Measurements from ENCODE around the gene SLC29A1.

Gene SLC29A1

DNA sequence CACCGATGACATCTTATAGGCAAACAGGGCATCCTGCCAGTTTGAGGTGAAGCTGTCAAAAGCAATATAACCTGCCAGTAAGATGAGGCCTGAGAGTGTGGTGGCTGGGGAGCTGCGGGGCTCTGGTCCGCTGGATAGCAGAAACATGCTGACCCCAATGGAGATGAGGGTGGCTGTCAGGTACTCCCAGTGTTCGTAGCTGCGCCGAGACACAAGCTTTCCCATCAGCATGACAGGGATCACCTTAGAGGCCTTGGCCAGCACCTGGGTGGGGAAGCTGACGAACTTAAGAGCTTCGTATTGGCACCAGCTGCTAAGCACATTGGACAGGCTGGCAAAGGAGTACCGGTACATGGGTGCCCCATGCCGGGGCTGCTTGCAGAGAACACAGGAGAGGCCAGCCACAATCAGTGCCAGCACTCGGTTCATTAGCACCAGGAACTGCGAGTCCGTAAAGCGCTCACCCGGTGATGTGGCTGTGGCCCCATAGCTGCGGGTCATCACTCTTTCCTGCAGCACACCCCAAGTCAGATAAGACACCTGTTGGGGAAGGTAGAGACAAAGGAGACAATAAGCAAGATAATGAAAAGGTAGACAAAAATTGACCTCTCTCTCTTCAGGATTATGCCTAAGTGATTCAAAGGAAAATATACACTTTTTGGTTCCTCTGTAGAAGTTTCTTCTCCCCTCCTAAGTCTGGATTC is 31.9 kb downstream of the SLC29A1 start:
- no peak for DNase-seq (ENCODE audit: low read depth in 2 of 2)

DNA sequence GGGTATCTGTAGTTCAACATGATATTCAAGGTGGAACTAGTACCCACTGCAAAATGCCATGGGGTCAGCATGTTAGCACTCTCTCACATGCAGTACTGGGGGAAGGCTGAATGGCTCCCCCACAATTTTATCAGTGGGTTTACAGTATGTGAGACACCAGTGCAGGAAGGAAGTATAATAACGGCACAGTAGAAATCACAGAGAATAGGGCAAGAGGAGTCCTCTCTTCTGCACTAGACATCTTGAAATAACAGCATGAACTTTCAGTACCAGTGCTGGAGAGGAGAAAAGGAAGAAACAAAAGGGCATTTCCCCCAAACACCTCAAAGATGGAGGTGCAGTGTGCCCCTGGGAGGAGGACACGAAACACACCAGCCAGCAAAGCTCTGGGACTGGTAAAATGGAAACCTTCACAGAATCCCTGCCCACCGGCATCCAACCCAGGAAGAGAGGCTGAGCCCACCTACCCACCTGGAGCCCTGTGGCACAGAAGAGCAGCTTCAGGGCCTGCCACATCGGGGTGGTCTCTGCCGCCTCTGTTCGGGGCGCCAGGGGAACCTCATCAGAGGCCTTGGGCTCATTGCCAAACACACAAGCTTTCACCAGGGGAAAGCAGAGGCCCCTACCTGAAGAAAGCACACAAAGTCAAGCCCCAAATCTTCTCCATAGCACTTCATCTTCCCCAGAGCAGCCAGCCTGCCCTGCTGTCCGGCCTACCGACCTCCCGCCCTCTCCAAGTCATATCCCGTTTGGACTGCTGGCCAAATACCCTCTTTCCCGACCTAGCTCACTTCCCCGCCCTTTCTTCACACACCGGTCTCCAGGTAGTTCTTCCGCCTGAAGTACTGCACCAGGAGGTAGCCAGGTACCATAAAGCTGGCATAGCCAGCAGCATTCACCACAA is 32.7 kb downstream of the SLC29A1 start:
- no peak for DNase-seq (ENCODE audit: low read depth in 2 of 2)

DNA sequence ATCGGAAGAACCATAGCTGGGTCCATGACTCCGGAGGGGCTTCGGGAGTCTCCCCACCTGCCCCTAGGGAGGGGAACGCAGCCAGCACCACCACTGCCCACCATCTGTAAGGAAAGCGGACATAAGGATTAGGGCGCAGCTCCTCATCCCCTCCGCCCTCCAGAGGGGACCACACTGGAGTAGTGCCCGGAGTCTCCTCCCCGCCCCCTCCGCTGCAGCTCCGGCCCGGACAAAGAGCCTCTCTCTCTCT is 33.3 kb downstream of the SLC29A1 start:
- DNase-seq (ENCODE audit: low read depth in 2 of 2), result no peak

DNA sequence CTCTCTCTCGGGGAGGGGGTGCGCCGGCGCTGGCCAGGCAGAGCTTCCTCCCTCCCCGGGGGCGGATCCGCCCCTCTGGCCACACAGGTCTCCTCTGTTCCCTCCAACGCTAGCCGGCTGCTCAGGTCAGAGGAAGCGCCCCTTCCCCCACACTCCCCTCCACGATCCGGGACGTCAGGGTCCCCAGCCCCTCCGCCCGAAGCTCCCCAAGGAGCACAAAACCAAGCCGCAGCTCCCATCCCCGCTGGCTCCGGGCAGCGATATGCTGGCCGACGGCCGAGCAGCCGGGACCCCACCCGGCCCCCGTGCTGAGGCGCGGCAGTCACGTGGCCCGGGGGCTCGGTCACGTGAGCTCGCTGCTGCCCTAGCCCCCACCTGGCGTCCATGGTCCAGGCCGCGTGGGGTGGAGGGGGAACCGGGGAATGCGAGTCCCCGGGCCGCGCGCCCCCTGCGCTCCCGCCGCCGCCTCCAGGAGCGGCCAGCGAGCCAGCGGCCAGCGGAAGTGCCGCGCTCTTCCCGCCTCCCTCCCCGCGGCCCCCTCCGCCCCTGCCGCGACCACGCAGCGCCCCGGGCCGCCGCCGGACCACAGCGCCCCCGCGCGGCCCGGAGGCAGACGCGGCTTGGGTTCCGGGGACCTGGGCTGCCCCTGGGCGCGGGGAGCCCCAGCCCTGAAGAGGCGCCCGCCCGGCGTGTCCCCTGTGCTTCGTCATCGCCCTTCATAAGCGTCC is 33.8 kb downstream of the SLC29A1 start, which contains the start of gene SLC35B2:
Gene SLC35B2 (minus strand): TSS at position 504 of the 728 bp plus-strand sequence. CDS start 118 bp downstream, at position 386.
- peak in 1 of 2 donors; percentile 64 for DNase-seq (ENCODE audit: low read depth in 2 of 2)

DNA sequence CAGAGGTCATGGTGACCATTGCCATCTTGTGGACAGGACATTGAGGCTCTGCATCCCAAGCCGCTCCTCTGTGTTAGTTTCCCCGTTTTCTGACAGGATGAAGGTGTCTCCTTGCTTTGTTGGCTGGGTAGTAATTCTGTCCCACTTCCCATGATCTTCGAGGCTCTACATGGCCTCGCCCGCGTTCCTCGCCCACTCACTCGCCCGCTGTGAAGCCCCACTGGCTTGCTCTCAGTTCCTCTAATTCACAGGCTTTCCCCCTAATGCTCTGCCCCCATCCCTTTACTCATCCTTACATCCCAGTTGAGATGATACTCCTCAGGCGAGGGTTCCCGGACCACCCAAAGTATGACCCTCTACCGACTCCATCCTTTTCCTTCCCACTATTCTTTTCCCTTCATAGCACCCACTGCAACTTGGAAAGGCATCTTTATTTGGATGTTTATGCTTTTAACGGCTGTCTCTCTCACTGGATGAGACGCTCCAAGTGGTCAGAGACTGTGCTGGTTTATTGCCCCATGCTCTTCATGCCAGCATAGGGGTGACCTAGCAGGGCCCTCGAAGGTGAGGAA is 34.4 kb downstream of the SLC29A1 start:
- no peak for DNase-seq (ENCODE audit: low read depth in 2 of 2)

DNA sequence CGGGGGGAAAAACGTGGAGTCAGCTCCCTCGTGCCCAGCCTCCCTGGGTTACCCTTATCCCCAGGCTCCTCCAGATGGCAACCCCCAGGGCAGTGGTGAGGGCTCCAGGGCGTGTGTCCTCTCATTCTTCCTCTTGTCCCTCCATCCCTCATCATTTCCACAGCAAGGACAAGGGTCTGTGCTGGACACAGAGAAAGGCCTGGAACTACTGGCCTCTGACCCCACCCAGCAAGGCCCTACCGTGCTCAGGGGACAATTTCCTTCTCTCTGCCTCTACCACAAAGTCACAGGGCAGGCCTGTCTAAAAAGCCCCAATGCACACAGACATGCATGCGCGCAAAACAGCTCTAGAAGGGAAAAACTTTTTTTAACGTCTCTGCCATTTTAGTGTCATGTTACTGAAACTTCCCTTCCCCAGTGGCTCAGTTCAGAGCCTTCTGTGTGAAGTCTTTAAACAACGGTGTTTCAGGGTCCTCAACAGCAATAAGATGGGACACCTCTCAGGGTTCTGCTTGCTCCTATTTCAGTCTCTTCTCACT is 35.0 kb downstream of the SLC29A1 start:
- DNase-seq (ENCODE audit: low read depth in 2 of 2), result no peak

DNA sequence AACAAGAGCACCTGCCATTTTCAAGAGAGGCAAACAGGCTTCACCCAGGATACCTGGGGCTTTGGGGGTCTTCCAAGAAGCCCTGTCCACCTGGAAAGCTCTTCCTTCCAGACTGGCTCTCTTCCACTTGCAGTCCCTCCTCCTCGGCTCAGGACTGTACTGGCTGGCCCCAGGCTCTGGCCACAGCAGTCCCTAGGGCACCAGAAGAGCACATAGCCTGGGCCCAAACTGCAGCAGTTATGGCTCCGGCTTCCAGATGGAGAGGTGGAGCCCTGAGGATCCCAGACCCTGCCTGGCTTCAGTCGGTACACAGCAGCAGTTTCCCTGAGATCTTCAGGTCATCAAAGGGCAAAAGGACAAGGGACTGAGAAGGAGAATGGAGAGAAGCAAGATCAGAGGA is 35.5 kb downstream of the SLC29A1 start:
- DNase-seq (ENCODE audit: low read depth in 2 of 2), result no peak

DNA sequence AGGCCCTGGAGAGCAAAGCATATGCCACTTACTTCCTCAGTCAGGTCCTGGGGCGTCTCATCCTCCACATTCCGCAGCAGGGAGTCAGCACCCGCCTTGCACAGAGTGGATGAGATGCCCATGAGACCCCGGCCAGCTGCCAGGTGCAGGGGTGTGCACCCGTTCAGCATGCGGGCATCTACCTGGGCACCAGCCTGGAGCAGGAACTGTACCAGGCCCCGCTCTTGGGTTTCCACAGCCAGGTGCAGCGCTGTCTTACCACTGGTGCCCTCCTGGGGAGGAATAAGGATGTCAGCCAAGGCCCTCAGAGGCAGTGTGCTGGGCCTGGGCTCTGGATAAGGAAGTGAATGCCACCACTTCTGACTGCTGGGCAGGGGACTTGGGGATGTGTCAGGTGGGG is 36.6 kb downstream of the SLC29A1 start:
- no peak for DNase-seq (ENCODE audit: low read depth in 2 of 2)

DNA sequence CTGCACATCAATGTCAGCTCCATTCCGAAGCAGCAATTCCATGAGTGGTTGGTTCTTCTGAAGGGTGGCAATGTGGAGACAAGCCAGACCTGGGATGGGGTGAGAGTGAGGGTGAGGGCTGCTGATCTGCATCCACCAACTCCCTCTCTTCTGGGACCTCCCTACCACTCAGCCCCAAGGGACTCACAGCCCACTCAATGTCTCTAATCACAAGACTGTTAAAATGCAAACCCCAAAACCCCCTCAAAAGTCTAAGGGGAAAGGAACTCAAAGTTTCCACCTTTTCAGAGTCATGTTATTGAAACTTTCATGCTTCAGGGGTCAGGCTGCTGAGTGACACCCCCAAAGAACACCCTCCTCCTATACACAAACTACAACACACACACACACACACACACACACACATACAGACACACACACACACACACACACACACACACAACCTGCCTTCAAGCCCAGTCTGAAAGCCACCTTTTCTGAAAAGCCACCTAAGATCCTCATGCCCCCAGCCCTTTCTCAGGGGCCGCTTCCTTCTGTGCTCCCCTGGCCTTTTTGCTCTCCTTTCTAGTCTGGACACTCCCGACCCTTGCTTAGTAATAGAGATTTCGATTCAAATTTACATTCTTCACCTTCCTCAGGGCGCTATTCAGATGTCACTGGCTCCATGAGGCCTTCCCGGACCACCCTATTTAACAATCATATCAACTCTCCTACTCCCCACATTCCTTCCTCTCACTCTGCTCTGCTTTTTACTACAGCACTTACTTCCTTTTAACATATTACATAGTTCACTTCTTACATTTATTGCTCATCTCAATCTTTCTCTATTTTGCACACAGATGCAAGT is 37.3 kb downstream of the SLC29A1 start:
- DNase-seq (ENCODE audit: low read depth in 2 of 2), result no peak

DNA sequence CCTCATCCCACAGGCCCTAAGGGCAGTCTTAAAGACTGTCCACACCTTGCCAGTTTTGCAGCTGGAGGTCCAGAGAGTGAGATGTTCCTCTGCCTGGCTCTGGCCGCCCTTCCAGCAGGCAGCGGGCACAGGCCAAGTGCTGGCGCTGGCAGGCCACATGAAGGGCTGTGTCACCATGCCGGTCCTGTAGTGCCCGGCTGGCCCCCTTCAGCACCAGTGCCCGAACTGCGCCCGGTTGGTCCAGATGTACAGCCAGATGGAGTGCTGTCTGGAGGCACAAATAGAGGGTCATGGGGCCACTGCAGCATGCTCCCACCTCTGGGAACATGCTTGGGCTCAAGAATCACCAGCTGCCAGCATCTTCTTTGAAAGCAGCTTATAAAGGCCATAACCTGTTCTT is 38.2 kb downstream of the SLC29A1 start:
- no peak for DNase-seq (ENCODE audit: low read depth in 2 of 2)

DNA sequence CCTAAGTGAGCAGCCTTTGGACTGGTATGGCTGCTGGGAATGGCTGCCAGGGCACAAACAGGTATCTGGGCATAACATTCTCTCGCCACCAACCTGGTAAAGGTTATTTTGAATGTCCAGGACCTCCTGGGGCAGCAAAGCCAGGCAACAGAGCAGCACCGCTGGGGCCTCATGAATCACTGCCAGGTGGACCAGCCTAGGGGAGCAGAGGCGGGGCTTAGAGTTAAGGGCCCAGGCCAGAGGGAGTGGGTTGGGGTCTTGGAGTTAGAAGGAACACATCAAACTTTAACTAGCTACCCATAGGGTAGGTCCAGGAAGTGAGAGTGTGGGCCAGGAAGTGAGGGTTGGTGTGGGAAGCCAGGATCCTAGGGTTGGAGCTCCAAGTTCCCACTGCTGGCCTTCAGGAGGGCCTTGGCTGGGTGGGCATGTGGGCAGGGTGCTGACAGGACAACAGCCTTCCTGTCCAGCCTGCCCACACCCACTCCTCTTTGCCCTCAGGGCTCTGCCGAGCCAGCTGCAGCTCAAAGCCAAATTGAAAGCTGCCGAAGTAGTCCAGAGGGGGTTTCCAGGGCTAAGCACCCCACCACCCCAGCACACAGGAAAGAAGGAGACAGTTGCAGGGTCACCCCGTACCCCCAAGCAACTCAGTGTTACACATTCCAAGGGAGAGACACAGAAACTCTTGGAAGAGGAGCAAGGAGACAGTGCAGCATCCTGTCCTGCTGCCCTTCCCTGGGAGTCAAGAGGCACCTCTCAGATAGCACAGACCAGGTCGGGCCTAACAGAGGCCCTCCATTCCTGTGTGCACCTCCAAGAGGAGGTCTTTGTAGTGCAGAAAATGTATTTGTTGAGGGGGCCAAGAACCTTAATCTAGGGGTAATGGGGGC is 39.3 kb downstream of the SLC29A1 start:
- DNase-seq (ENCODE audit: low read depth in 2 of 2), result no peak

DNA sequence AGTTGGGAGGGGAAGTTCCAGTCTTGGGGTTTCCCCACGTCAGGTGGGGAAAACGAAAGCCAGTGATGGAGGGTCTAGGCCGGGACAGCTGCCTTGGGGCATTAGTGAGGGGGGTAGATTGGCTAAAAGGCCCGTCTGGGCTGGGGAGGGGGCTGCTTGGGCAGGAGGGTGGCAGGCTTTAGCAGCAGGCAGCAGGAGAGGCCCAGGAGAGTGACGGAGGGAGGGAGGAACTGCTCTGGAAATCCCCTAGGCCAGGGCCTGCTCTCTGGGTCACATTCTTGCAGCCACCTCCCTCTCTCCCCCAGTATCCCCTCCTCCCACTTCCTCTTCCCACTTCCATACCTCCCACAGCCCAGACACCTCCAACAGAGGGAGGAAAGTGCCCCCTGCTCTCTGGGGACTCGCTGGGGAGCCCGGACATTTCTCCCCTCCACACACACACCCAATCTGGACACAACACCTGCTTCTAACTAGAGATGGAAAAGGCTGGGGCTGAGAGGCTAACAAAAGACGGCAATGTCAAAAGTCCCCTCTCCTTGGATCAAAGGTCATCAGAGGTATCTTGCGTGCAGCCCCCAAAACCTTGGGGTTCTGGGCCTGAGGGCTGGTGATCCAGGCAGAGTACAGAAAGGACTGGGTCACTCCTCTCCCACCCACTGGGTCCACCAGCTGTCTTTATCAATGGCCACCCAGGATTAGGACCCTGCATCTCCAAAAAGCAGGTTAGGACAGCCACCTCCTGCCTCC is 40.1 kb downstream of the SLC29A1 start:
- DNase-seq (ENCODE audit: low read depth in 2 of 2), result no peak

DNA sequence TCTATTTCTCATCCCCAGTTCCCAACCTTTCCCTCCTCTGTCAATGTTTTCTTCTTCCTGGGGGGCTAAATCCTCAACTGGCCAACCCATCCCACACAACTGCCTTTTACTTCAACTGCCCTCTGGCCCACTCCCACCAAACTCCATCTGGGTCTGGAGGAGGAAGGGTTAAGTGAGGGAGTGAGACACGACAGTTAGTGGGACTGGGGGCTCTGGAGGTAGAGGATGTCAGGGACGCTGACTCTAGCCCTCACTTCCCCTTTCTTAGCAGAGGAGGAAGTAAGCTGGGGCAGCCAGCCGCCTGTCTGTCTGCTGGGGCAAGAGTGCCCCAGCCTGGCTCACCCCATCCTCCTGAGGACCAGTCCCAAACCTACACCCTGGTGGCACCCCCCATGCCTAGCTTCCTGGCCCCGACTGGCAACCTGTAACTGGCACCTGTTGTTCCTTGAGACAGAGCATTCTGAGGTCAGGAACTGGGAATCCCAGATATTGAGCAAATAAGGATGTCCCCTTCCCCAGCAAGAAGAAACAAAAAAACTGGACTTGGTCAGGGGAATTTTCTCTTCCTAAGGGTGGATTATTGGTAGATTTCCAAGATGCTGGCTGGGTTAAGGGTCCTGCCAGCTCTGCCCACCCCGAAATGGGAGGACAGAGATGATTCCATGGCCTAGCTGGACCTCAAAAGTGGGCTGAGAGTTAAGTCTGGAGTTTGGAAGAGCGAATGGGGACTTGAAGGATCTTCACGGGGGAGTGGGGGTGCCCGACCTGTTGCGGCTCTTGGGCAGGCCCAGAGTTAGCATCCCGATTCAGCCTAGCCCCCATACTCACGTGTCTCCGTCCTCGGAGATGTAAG is 41.0 kb downstream of the SLC29A1 start:
- DNase-seq (ENCODE audit: low read depth in 2 of 2), result no peak

DNA sequence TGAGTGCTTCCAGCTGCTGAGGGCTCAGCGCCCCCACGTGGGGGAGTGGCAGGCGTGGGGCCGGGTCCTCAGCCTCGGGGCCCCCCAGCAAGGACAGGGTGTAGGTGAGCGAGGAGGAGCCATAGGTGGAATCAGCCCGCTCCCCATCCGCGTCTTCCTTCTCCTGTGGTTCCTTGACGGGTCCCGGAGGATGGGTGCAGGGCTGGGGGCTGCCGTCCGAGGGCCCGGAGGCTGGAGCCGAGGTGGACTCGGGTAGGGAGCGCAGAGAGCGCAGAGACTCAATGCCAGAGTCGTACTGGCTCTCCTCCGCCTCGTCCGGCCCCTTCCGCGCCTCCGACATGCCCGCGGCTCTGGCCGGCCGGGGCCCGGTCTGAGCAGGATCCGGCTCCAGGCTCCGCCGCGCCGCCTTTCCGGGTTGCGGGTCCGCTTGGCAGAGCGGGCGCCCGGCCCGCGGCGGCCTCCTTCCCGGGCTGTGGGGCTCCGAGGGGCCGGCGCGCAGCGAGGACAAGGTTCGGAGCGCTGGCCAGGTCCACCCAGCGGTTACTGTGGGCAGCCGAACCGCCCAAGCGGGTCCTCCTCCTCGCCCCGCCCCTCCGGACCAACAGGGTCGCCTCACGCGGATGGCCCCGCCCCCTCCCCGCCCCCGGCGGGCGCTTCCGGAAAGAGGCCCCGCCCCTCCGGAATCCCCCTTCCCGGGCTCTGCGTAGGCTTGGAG is 41.8 kb downstream of the SLC29A1 start, which contains the start of gene NFKBIE:
Gene NFKBIE (minus strand): TSS at position 545 of the 715 bp plus-strand sequence. CDS start 205 bp downstream, at position 340.
- peak; percentile 96 to 98 for DNase-seq (ENCODE audit: low read depth in 2 of 2)

DNA sequence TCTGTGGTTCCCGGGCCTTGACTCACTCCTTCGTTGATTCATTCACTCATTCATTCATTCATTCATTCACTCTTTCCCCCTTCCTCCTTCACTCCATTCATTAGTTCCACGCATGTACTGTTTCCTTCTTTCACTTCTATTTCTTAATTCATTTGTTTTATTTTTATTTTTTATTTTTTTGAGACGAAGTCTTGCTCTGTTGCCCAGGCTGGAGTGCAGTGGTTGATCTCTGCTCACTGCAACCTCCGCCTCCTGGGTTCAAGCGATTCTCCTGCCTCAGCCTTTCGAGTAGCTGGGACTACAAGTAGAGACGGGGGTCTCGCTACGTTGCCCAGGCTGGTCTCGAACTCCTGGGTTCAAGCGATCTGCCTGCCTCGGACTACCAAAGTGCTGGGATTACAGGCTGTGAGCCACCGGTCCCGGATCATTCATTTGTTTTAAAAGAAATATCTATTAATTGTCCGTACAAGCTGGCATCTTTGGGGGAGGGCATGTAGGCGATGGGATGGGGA is 42.4 kb downstream of the SLC29A1 start:
- DNase-seq (ENCODE audit: low read depth in 2 of 2), result no peak

DNA sequence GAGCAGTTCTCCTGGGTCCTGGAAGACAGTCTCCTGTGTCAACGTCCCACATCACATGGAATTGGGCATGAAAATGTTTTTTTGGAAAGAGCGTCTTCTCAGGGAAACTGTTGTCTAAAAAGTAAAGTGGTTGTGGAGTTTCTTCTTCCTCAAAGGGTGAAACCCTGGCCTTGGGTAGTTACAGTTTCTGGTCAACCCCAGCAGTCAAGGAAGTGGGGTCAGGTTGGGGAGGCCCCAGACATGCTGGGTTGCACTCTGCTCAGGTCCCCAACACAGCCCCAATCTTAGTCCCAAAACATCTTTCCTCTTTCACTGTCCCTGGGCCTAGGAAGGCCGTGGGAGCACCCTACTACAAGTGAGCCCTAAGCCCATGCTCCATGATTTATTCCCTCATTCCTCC is 43.0 kb downstream of the SLC29A1 start:
- no peak for DNase-seq (ENCODE audit: low read depth in 2 of 2)

DNA sequence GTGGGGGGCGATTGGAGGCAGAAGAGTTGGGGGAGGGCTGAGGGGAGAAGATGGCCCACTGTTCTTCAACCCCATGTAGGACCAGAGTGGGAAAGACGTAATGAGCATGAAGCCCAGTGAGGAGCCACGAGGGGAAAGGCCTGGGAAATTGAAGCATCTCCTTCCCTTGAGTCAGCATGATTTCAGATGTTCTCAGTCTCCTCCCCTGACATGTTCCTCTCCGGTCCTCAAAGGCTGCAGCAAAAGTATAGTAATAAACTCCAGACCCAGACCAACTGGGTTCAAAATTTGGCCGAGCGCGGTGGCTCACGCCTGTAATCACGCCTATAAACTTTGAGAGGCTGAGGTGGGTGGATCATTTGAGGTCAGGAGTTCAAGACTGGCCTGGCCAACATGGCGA is 43.9 kb downstream of the SLC29A1 start:
- DNase-seq (ENCODE audit: low read depth in 2 of 2), result no peak

Data from stimulated activated CD4-positive, alpha-beta T cell treated with anti-CD3 and anti-CD28 coated beads, Interleukin-1b, Interleukin-23, amount 100 ng/mL, for 4 hours (primary cell).